HL-60 (cell line): Measurements from ENCODE around the gene KIDINS220.

Source experiments
- CTCF ChIP-seq: IDR thresholded peaks from one replicate; pipeline ENCODE4 v1.5.1; 2011; ENCODE audit warnings: low read length, control low read depth, inconsistent platforms; ENCODE audit not compliant: insufficient read depth
- POLR2AphosphoS5 ChIP-seq: IDR thresholded peaks from 2 replicates; pipeline ENCODE4 v1.6.1; 2012; ENCODE audit warnings: low read depth
- REST ChIP-seq: IDR thresholded peaks from 2 replicates; pipeline ENCODE4 v1.6.1; 2012; ENCODE audit warnings: low read depth; ENCODE audit not compliant: insufficient replicate concordance
- SPI1 ChIP-seq: IDR thresholded peaks from 2 replicates; pipeline ENCODE4 v1.6.1; 2012; ENCODE audit warnings: low read depth, mild to moderate bottlenecking, borderline replicate concordance

GRCh38 chr2:8822218-8822617 is 15.2 kb downstream of the KIDINS220 start:
- TF ChIP-seq CTCF = no peak
- TF ChIP-seq REST = no peak
- no peak for TF ChIP-seq POLR2AphosphoS5
- TF ChIP-seq SPI1 = no peak
